ENCODE data around the gene RND1. TPM values are rescaled to one million over a fixed set of nuclear protein-coding genes. Genes with fewer than 3 reads are reported as not detected.

The RND1 gene
- total RNA-seq, 2 donors from 2014 or later: 0.70 TPM; not detected in 1

DNA sequence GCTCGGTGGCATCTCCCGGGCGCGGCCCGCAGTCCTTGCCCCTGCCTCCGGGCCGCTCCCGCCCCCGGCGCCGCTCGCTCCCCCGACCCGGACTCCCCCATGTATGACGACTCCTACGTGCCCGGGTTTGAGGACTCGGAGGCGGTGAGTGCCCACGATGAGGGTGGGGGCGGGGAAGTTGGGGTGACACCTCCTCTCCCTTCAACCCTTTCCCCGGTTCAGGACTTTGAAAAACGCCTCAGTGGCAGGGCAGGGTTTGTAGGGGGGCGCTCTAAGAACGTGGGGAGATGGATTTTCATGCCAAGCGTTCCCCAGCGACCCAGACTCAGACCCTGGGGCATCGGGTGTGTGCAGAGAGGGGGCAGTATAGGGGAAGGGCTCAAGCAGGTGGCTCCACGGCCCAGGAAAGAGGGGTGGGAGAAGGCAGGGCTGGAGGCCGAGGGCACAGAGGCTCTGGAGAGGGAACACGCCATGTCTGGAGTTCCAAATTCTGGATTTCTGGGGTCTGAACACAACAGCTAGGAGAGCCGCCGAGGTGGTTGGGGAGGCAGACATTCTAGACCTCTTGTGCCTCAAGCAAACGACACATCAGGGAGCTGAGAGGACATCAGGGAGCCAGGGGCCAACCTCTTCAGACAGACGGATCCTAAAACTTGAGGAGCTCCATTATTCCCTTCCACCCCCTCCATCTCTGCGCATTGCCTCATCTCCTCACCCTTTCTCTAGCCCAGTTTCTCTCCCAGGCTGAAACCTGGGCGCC is 46.7 kb downstream of the RND1 start:
- Histone ChIP-seq H3K36me3 (no peaks in the 10 kb centered on the region), H3K27ac (peak overlapping the region; percentile 17 to 56), H3K9me3 (no peaks in the 10 kb centered on the region), H3K27me3 (no peaks in the 10 kb centered on the region), H3K4me1 (peaks cover 0 to 31% of the 10 kb centered on the region in 2 donors), H3K4me3 (peak overlapping the region; percentile 51 to 77)
- DNase-seq (ENCODE audit: low spot score): no peak
- peak in 1 of 2 donors; percentile 26 for TF ChIP-seq CTCF (IDR thresholded peaks at IDR 0.05)

- H3K4me3 ChIP-seq: peak within 1 kb of the TSS; percentile 51 to 77
- no peaks in the 10 kb centered on the region for H3K36me3 ChIP-seq
- peak within 1 kb of the TSS; percentile 17 to 56 for H3K27ac ChIP-seq
- no peaks in the 10 kb centered on the region for H3K9me3 ChIP-seq
- peaks cover 0 to 37% of the 10 kb centered on the region in 2 donors for H3K4me1 ChIP-seq
- no peak for TF ChIP-seq CTCF (IDR thresholded peaks at IDR 0.05)
- H3K27me3 ChIP-seq: no peaks in the 10 kb centered on the region
- DNase-seq (ENCODE audit: low spot score): peak; percentile 71
Observed at GRCh38 chr12:48817873-48818830, 47.5 kb downstream of the RND1 start, which contains the start of gene CACNB3. CACNB3 (plus strand) TSS chr12:48818496; CDS start chr12:48818930, 434 bp downstream.

- TF ChIP-seq CTCF (IDR thresholded peaks at IDR 0.05): no peak
- no peak overlapping the region for H3K27ac ChIP-seq
- H3K36me3 ChIP-seq: no peaks in the 10 kb centered on the region
- H3K4me3 ChIP-seq: peak overlapping the region in 1 of 2 donors; percentile 79
- H3K9me3 ChIP-seq: no peaks in the 10 kb centered on the region
- peaks cover 0 to 37% of the 10 kb centered on the region in 2 donors for H3K4me1 ChIP-seq
- DNase-seq (ENCODE audit: low spot score): no peak
- H3K27me3 ChIP-seq: no peaks in the 10 kb centered on the region
Observed at GRCh38 chr12:48816143-48816854, 49.4 kb downstream of the RND1 start.

GRCh38 chr12:48815126-48816110 is 50.3 kb downstream of the RND1 start:
- H3K9me3 ChIP-seq: no peaks in the 10 kb centered on the region
- DNase-seq (ENCODE audit: low spot score): peak; percentile 79
- TF ChIP-seq CTCF (IDR thresholded peaks at IDR 0.05): no peak
- peaks cover 0 to 44% of the 10 kb centered on the region in 2 donors for H3K4me1 ChIP-seq
- H3K4me3 ChIP-seq: peak overlapping the region; percentile 64 to 79
- H3K27ac ChIP-seq: peak overlapping the region; percentile 75 to 88
- no peaks in the 10 kb centered on the region for H3K27me3 ChIP-seq
- H3K36me3 ChIP-seq: no peaks in the 10 kb centered on the region

Data from right atrium auricular region (tissue), 2 donors.